ENCODE data around the gene SOX10. TPM values are rescaled to one million over a fixed set of nuclear protein-coding genes. Genes with fewer than 3 reads are reported as not detected.

Gene SOX10
- total and polyA plus RNA-seq, 2 of the 13 experiments (the other 11 are each of a cell fraction or from before 2014, with no cell fraction given): not detected

GRCh38 chr22:37979782-37980181 lies 4.6 kb downstream of the SOX10 start (continued):
- no peak for TF ChIP-seq ZBTB10 (CRISPR knock-in tag; IDR thresholded peaks at IDR 0.05; ENCODE audit: borderline replicate concordance)

- ChIA-PET POLR2A (no interaction called here), CTCF (ENCODE audit: low intra/inter-chr PET ratio, low total read pairs) (no interaction called here)
- no peak for DNase-seq (ENCODE audit: low spot score)
- Histone ChIP-seq H3K36me3 (replicated peaks in 1 of 2; ENCODE audit: control insufficient read depth in 1 of 2, insufficient read depth in 2 of 2, low read length in 2 of 2) (no peaks in the 10 kb centered on the region; a peak in 2 of 5 replicates), H3K4me2 (ENCODE audit: low read depth, low read length) (no peak overlapping the region), H4K20me1 (ENCODE audit: insufficient read depth, low read length) (no peaks in the 10 kb centered on the region), H3K79me2 (ENCODE audit: insufficient read depth, low read length) (no peaks in the 10 kb centered on the region), H3K9me3 (ENCODE audit: low read length) (no peaks in the 10 kb centered on the region), H3K4me1 (ENCODE audit: insufficient read depth, low read length) (peaks cover 32% of the 10 kb centered on the region), H3K27me3 (ENCODE audit: control insufficient read depth in 1 of 2, insufficient read depth in 2 of 2, low read length in 2 of 2) (no peaks in the 10 kb centered on the region), H3K4me3 (replicated peaks in 1 of 3; ENCODE audit: insufficient read depth in 1 of 3, low read depth in 2 of 3, low read length in 3 of 3) (no peak overlapping the region), H2AFZ (ENCODE audit: low read length) (no peak overlapping the region), H3K9ac (ENCODE audit: insufficient read depth, low read depth, low read length) (no peak overlapping the region), H3K27ac (ENCODE audit: extremely low read length, insufficient read depth, low read length) (no peak overlapping the region)
- no peak for ATAC-seq
- in situ Hi-C loops (cut with HindIII; ENCODE audit: extremely low pct_ligation_motif_present, low pct_unique_long_range_greater_than_20kb) (no loop called here), intact Hi-C loops (cut with micrococcal nuclease; ENCODE audit: unreplicated experiment) (no loop called here)
- no TSS peak for BruUV-seq (replicated peaks)
- TF ChIP-seq ZNF775 (CRISPR knock-in tag; IDR thresholded peaks at IDR 0.05; ENCODE audit: borderline replicate concordance): no peak
- TF ChIP-seq CREB1 (IDR thresholded peaks at IDR 0.05): no peak
- TF ChIP-seq CREB1 (CRISPR knock-in tag; IDR thresholded peaks at IDR 0.05): no peak
- no peak for TF ChIP-seq MEF2D (CRISPR knock-in tag; IDR thresholded peaks at IDR 0.05)
- TF ChIP-seq RERE (CRISPR knock-in tag; IDR thresholded peaks at IDR 0.05; ENCODE audit: low read depth): no peak
- TF ChIP-seq ZNF709 (CRISPR knock-in tag; IDR thresholded peaks at IDR 0.05): no peak
- TF ChIP-seq NFKBIZ (CRISPR knock-in tag; IDR thresholded peaks at IDR 0.05): no peak
- no peak for TF ChIP-seq HNRNPK (IDR thresholded peaks at IDR 0.05; ENCODE audit: low read depth, low read length, poor library complexity, severe bottlenecking)
- TF ChIP-seq LRRFIP1 (CRISPR knock-in tag; conservative IDR thresholded peaks at IDR 0.05): no peak
- no peak for TF ChIP-seq CENPBD1 (CRISPR knock-in tag; IDR thresholded peaks at IDR 0.05; ENCODE audit: borderline replicate concordance, low read depth)
- no peak for FAIRE-seq
- WGBS (ENCODE audit: low lambda C conversion rate): 96% methylated on average over 4 of the region's 4 CpGs
Measured at GRCh38 chr22:37976547-37976946, 7.8 kb downstream of the SOX10 start.

Data from HepG2 (cell line).